H9 (cell line): ENCODE results near the gene LAMA3. TPM values are rescaled to one million over a fixed set of nuclear protein-coding genes. Genes with fewer than 3 reads are reported as not detected.

Experiments
- DNase-seq: peaks from one replicate; pipeline ENCODE4 v3.0.0-alpha.2; 2017
- H2AFZ ChIP-seq: one replicate; pipeline ENCODE4 v1.6.1; 2013; ENCODE audit warnings: mild to moderate bottlenecking, low read length, control low read depth, moderate library complexity
- H2AK5ac ChIP-seq: 2 replicates; pipeline ENCODE4 v1.6.1; 2013; ENCODE audit warnings: low read length, control low read depth, mixed read lengths; ENCODE audit not compliant: insufficient read length
- H2BK120ac ChIP-seq: one replicate; pipeline ENCODE4 v1.6.1; 2013; ENCODE audit warnings: low read depth, mild to moderate bottlenecking, low read length, control low read depth, inconsistent platforms; ENCODE audit not compliant: poor library complexity, severe bottlenecking
- H2BK12ac ChIP-seq: 2 replicates; pipeline ENCODE4 v1.6.1; 2013; ENCODE audit warnings: low read length, control low read depth, mixed read lengths, low read depth; ENCODE audit not compliant: insufficient read length
- H2BK15ac ChIP-seq: 2 replicates; pipeline ENCODE4 v1.6.1; 2013; ENCODE audit warnings: low read depth, low read length, control low read depth
- H2BK20ac ChIP-seq: one replicate; pipeline ENCODE4 v1.6.1; 2013; ENCODE audit warnings: low read depth, mild to moderate bottlenecking, low read length, control low read depth, inconsistent platforms; ENCODE audit not compliant: poor library complexity, severe bottlenecking
- H2BK5ac ChIP-seq: 2 replicates; pipeline ENCODE4 v1.6.1; 2013; ENCODE audit warnings: low read length, control low read depth, mixed read lengths; ENCODE audit not compliant: insufficient read length
- H3K14ac ChIP-seq: 2 replicates; pipeline ENCODE4 v1.6.1; 2013; ENCODE audit warnings: low read length, control low read depth; ENCODE audit not compliant: insufficient read depth
- H3K18ac ChIP-seq: 2 replicates; pipeline ENCODE4 v1.6.1; 2013; ENCODE audit warnings: low read depth, mild to moderate bottlenecking, mixed read lengths, low read length, control low read depth; ENCODE audit not compliant: insufficient read length
- H3K23ac ChIP-seq: 2 replicates; pipeline ENCODE4 v1.6.1; 2013; ENCODE audit warnings: low read length, control low read depth, mixed read lengths, low read depth; ENCODE audit not compliant: insufficient read length
- H3K23me2 ChIP-seq: 2 replicates; pipeline ENCODE4 v1.6.1; 2013; ENCODE audit warnings: low read depth, mild to moderate bottlenecking, mixed read lengths, low read length, control low read depth; ENCODE audit not compliant: insufficient read length, poor library complexity, severe bottlenecking
- H3K27ac ChIP-seq: 2 replicates; pipeline ENCODE4 v1.5.1; 2013; ENCODE audit warnings: low read length, control low read depth, mixed read lengths, low read depth; ENCODE audit not compliant: insufficient read length
- H3K27me3 ChIP-seq: 2 replicates; pipeline ENCODE4 v1.6.1; 2013; ENCODE audit warnings: low read length, control low read depth, inconsistent platforms; ENCODE audit not compliant: insufficient read depth
- H3K4ac ChIP-seq: 2 replicates; pipeline ENCODE4 v1.6.1; 2013; ENCODE audit warnings: low read depth, mild to moderate bottlenecking, control low read depth, inconsistent platforms, low read length, moderate library complexity
- H3K4me1 ChIP-seq: 2 replicates; pipeline ENCODE4 v1.6.1; 2013; ENCODE audit warnings: low read length, control low read depth, inconsistent platforms; ENCODE audit not compliant: insufficient read depth
- H3K4me2 ChIP-seq: 2 replicates; pipeline ENCODE4 v1.6.1; 2013; ENCODE audit warnings: low read length, control low read depth, mixed read lengths; ENCODE audit not compliant: insufficient read length, insufficient read depth
- H3K56ac ChIP-seq: 2 replicates; pipeline ENCODE4 v1.6.1; 2013; ENCODE audit warnings: low read depth, mild to moderate bottlenecking, mixed read lengths, low read length, control low read depth; ENCODE audit not compliant: insufficient read length
- H3K79me1 ChIP-seq: 2 replicates; pipeline ENCODE4 v1.6.1; 2013; ENCODE audit warnings: low read depth, mild to moderate bottlenecking, moderate library complexity, low read length, control low read depth, inconsistent platforms; ENCODE audit not compliant: insufficient read depth, poor library complexity, severe bottlenecking
- H3K79me2 ChIP-seq: 2 replicates; pipeline ENCODE4 v1.6.1; 2013; ENCODE audit warnings: low read length, control low read depth, inconsistent platforms; ENCODE audit not compliant: insufficient read depth
- H3K9ac ChIP-seq: 2 replicates; pipeline ENCODE4 v1.6.1; 2013; ENCODE audit warnings: low read length, control low read depth, mixed read lengths; ENCODE audit not compliant: insufficient read length; ENCODE audit errors: extremely low read depth
- H3K9me3 ChIP-seq: one replicate; pipeline ENCODE4 v1.6.1; 2013; ENCODE audit warnings: low read depth, low read length, inconsistent platforms; ENCODE audit not compliant: control insufficient read depth
- H3T11ph ChIP-seq: one replicate; pipeline ENCODE4 v1.6.1; 2013; ENCODE audit warnings: mild to moderate bottlenecking, low read length, control low read depth, inconsistent platforms
- H4K20me1 ChIP-seq: one replicate; pipeline ENCODE4 v1.6.1; 2013; ENCODE audit not compliant: control insufficient read depth, insufficient read length, insufficient read depth
- H4K5ac ChIP-seq: 2 replicates; pipeline ENCODE4 v1.6.1; 2013; ENCODE audit warnings: low read depth, mild to moderate bottlenecking, mixed read lengths, low read length, control low read depth; ENCODE audit not compliant: insufficient read length
- H4K8ac ChIP-seq: replicated peaks from 2 replicates; pipeline ENCODE4 v1.6.1; 2013; ENCODE audit warnings: low read length, control low read depth, mixed read lengths, low read depth; ENCODE audit not compliant: insufficient read length
- H4K91ac ChIP-seq: 2 replicates; pipeline ENCODE4 v1.6.1; 2013; ENCODE audit warnings: low read depth, mild to moderate bottlenecking, moderate library complexity, mixed read lengths, low read length, control low read depth; ENCODE audit not compliant: insufficient read length
- H3K27ac Mint-ChIP-seq, 3 experiments: 2 replicates in 2 of 3; 3 replicates in 1 of 3; pipeline ENCODE4 v1.8.0; 2020 to 2021; ENCODE audit warnings: mixed read lengths in 3 of 3, mild to moderate bottlenecking in 1 of 3, moderate library complexity in 1 of 3
- H3K27me3 Mint-ChIP-seq: 2 replicates; pipeline ENCODE4 v1.8.0; 2021; ENCODE audit warnings: low read depth, mild to moderate bottlenecking, moderate library complexity, mixed read lengths
- H3K36me3 Mint-ChIP-seq, 3 experiments: 2 replicates in 2 of 3; 3 replicates in 1 of 3; pipeline ENCODE4 v1.8.0; 2020 to 2021; ENCODE audit warnings: low read depth in 3 of 3, mixed read lengths in 3 of 3; ENCODE audit not compliant: insufficient read depth in 1 of 3
- H3K4me1 Mint-ChIP-seq, 2 experiments: 2 replicates each; pipeline ENCODE4 v1.8.0; 2020; ENCODE audit warnings: mixed read lengths in 2 of 2
- H3K4me3 Mint-ChIP-seq, 2 experiments: 2 replicates in 1 of 2; 3 replicates in 1 of 2; pipeline ENCODE4 v1.8.0; 2020 to 2021; ENCODE audit warnings: mild to moderate bottlenecking in 2 of 2, mixed read lengths in 2 of 2, moderate library complexity in 1 of 2
- H3K9me3 Mint-ChIP-seq, 2 experiments: 2 replicates in 1 of 2; 3 replicates in 1 of 2; pipeline ENCODE4 v1.8.0; 2020; ENCODE audit warnings: mild to moderate bottlenecking in 2 of 2, mixed read lengths in 2 of 2, moderate library complexity in 1 of 2
- WGBS: extraction: QIAGEN DNeasy Blood & Tissue Kit; methylation state at CpG from one replicate; pipeline ENCODE4 v1.1.7; 2013; ENCODE audit warnings: missing lambda C conversion rate, low lambda C conversion rate, mixed read lengths; ENCODE audit not compliant: insufficient read length; ENCODE audit errors: extremely low coverage; 5-methylcytosine and 5-hydroxymethylcytosine counted together
- total RNA-seq: library from RNA; stranded (reverse); gene quantifications from 2 replicates; pipeline ENCODE4 v1.2.1, GENCODE V29; 2021
- TF ChIP-seq, protein P1 (sequence below): fragments of 200-600 bp; sonication (generic); conservative IDR thresholded peaks from 3 replicates; pipeline ENCODE4 v1.8.0; 2021; ENCODE audit warnings: antibody characterized with exemption, mild to moderate bottlenecking

LAMA3 gene
- total RNA-seq, 1 experiment from 2014 or later, result 0.33 TPM

DNA sequence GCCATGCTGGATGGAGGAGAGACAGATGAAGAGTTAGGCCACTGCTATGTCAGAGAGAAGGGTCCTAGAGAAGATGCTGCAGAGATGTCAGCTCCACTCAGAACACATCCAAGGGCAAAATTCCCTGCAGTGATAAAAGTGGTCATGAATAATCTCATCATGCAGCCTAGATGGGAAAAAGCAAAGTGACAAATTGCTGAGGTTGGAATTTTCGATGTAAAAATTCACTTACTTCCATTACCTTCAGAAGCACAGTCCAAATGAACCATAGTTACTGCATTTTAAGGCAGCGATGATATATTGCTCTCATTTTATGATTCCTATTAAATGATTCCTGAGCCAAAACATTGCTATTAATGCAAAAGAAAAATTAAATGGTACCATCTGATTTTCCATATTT lies 43.0 kb upstream of the LAMA3 start:
- Histone ChIP-seq H3T11ph (no peak overlapping the region), H3K23me2 (no peaks in the 10 kb centered on the region), H2BK12ac (no peak overlapping the region), H3K23ac (no peak overlapping the region), H4K20me1 (no peaks in the 10 kb centered on the region), H3K4me1 (no peaks in the 10 kb centered on the region; the same call in 1 of the 2 replicates), H2AFZ (no peak overlapping the region), H3K27me3 (no peaks in the 10 kb centered on the region), H4K8ac (no peak overlapping the region), H4K91ac (no peak overlapping the region), H2AK5ac (no peak overlapping the region), H3K9ac (no peak overlapping the region), H3K79me1 (no peaks in the 10 kb centered on the region), H2BK20ac (no peak overlapping the region), H3K56ac (no peak overlapping the region), H3K14ac (no peak overlapping the region), H2BK120ac (no peak overlapping the region), H4K5ac (no peak overlapping the region), H2BK15ac (no peak overlapping the region), H3K9me3 (peaks cover 7% of the 10 kb centered on the region), H3K4me2 (no peak overlapping the region), H3K18ac (no peak overlapping the region), H3K79me2 (no peaks in the 10 kb centered on the region), H2BK5ac (no peak overlapping the region), H3K4ac (no peak overlapping the region), H3K27ac (no peak overlapping the region)
- Mint-ChIP-seq H3K4me1 (peaks cover 15 to 23% of the 10 kb centered on the region in 2 experiments), H3K27ac (no peak overlapping the region), H3K4me3 (no peak overlapping the region), H3K36me3 (peaks cover 3 to 6% (median 6%) of the 10 kb centered on the region in 3 experiments; a peak in 6 of 7 replicates), H3K9me3 (peaks cover 7 to 9% of the 10 kb centered on the region in 2 experiments; a peak in 3 of 5 replicates), H3K27me3 (no peaks in the 10 kb centered on the region; the same call in 1 of the 2 replicates)
- TF ChIP-seq, protein P1, sequence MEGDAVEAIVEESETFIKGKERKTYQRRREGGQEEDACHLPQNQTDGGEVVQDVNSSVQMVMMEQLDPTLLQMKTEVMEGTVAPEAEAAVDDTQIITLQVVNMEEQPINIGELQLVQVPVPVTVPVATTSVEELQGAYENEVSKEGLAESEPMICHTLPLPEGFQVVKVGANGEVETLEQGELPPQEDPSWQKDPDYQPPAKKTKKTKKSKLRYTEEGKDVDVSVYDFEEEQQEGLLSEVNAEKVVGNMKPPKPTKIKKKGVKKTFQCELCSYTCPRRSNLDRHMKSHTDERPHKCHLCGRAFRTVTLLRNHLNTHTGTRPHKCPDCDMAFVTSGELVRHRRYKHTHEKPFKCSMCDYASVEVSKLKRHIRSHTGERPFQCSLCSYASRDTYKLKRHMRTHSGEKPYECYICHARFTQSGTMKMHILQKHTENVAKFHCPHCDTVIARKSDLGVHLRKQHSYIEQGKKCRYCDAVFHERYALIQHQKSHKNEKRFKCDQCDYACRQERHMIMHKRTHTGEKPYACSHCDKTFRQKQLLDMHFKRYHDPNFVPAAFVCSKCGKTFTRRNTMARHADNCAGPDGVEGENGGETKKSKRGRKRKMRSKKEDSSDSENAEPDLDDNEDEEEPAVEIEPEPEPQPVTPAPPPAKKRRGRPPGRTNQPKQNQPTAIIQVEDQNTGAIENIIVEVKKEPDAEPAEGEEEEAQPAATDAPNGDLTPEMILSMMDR, result no peak
- no peak for DNase-seq
- no CpG with 5 or more reads among the region's 2 CpGs for WGBS
